Stimulated activated CD4-positive, alpha-beta T cell treated with anti-CD3 and anti-CD28 coated beads, Interleukin-12 subunit alpha, Interleukin-12 subunit beta, amount 100 ng/mL, for 4 hours (primary cell): ENCODE results near the gene PIH1D1.

Experiments used
- DNase-seq: peaks from one replicate; pipeline ENCODE4 v3.0.0-alpha.2; 2020

The PIH1D1 gene

DNA sequence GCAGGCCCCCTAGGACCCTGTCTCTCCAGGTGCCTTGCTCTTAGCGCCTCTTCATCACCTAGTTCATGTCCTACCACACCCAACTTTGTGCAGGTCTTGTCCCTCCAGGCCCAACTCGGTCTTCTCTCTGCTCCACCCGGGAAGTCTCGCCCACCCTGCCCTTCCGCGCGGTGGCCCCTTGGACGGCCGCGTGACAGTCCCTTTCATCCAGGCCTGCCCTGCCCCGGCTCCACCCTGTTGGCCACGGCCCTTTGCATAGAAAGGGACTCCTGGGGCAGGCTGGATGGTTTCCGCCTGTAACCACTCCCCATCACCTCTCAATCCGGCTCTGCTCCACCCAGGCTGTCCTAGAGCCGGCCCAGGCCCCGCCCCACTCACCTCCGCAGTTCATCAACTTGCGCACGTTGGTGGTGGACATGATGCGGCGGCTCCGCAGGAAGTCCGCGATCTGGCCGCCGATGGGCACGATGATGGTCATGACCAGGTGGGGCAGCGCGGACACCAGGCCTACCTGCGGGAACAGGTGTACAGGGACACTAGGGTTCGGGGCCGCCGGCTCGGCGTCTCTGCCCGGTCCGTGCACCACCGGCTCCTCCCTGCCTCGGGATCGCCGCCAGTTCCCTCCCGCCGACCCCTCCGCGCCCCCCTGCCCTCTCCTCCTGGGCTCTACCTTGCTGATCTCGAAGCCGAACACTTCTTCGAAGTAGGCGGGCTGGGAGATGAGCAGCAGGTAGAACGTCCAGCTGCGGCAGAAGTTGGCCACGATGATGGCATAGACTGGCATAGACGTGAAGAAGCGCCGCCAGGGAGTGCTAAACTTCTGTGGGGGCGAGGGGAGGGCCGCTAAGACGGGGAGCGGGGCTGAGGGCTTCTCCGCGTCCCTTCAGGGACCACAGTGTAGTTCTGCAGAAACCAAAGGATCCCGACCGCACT, 19.2 kb downstream of the PIH1D1 start:
- DNase-seq: no peak

GRCh38 chr19:49431330-49431749, 20.3 kb downstream of the PIH1D1 start:
- no peak for DNase-seq

DNA sequence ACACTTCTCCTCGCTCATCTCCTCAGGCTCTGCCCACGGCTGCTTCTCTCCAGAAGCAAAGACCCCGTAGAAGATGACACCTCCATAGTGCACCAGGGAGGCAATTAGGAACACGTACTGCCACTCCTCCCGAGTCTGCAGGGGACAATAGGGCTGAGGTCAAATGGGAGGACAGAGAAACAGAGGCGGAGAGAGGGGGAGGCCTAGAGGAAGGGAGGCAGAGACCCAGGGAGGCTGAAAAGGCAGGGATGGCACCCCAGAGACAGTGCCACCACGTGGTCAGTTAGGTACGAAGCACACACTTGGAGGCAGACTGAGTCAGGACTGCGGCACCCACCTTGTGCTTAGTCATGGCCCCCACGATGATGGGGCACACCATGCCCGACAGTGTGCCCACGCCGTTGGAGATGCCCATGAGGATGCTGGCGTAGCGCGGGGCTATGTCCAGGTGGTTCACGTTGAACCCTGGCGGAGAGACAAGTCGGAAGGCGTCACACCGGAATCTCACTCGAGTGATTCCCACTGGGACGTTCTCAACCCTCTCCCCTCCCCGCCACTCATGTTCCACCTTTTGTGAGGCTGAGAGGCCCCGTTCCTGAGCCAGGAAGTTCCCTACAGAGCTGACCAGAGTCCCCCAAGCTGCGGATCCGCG, 20.8 kb downstream of the PIH1D1 start:
- DNase-seq: no peak

DNA sequence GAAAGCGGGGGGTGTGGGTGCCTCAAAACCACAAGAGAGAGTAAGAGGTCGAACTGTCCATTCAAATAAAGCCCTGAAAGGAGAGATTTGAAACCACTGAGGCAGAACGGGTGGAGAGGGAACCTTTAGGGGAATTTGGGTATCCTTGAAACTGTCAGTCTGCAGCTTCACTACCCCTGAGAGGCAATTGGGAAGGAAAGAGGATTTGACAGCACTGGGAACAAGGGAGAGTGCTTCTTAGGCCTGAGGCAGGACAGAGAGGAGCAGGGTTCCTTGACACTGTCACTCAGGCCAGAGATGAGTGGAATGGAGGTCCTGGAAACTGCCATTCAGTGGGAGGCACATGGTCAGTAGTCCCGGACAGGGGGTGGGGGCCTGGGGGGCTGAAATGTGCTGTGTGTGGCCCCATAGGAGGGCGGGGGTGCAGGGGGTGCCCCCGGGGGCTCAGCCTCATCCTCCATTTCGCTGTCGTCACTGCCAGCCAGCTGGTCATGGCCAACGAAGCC, 21.4 kb downstream of the PIH1D1 start:
- DNase-seq: no peak

GRCh38 chr19:49428547-49429451, 22.8 kb downstream of the PIH1D1 start:
- no peak for DNase-seq

- DNase-seq: no peak
These were observed 23.6 kb downstream of the PIH1D1 start for GRCh38 chr19:49427855-49428546.

- DNase-seq: no peak
These were observed 24.3 kb downstream of the PIH1D1 start for GRCh38 chr19:49427339-49427738.

GRCh38 chr19:49425922-49426592, 25.6 kb downstream of the PIH1D1 start:
- DNase-seq: no peak

GRCh38 chr19:49425178-49425577, 26.4 kb downstream of the PIH1D1 start, which contains the start of gene GFY:
GFY (plus strand) TSS chr19:49425388; CDS start chr19:49426431, 1,043 bp downstream.
- no peak for DNase-seq

GRCh38 chr19:49423985-49424303, 27.7 kb downstream of the PIH1D1 start:
- DNase-seq: no peak

DNA sequence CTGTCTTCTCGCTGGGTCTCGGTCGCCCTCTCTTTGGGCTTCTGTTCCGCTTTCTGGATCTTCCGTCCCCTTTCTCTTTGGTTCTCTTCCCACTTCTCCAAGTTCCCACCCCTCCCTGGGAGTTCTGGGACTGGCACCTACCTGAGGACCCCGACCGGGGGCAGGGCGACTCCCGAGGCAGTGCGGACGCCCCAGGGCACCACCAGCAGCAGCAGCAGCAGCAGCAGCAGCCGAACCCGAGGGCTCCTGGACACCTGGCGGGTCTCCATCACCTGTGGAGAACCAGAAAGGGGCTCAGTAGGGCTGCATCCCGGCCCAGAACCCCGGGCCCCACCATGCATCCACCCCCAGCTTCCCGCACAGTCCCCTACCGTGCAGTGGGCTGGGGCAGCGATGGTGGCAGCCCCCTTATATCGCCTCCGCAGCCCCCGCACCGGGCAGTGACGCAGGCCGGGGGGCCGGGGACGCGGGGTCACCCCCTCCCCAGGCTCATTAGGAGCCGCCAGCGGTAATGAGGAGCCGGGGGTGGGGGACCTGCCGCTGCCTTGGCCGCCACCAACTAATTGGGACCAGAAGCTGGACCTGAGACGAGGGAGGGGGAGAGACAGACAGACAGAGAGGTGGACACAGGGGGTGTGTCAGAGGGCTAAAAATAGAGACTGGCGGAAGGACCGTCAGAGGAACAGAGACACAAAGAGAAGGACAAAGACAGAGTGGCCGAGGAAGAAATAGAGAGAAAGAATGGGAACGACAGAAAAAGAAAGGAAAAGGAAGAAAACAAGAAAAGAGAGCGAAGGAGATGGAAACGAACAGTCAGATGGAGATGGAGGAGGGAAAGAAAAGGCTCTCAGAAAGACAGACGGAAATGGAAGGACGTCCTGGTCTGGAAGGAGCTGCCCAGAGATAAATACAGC, 28.3 kb downstream of the PIH1D1 start, which contains the start of gene PTH2:
Gene PTH2 (minus strand): TSS at position 371 of the 914 bp plus-strand sequence. CDS start 102 bp downstream, at position 269.
- no peak for DNase-seq

GRCh38 chr19:49422407-49423070, 29.1 kb downstream of the PIH1D1 start:
- peak; percentile 34 for DNase-seq

DNA sequence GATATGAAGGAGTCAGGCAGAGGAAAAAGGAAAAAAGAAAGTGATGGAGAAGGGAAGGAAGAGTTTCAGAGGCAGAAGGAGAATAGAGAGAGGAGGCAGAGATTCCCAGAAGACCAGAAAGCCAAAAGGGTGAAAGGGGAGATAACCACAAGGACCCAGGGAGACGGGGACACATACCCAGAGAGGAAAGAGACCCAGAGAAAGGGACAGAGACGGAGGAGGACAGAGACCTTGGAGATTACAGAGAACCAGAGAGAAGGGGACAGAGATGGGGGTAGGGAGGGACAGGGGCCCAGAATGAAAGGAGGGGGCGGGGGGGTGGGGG, 29.8 kb downstream of the PIH1D1 start:
- no peak for DNase-seq

- DNase-seq: peak; percentile 18
These were observed 30.4 kb downstream of the PIH1D1 start for GRCh38 chr19:49421039-49421877.

- DNase-seq: no peak
These were observed 31.4 kb downstream of the PIH1D1 start for GRCh38 chr19:49420227-49420626.

DNA sequence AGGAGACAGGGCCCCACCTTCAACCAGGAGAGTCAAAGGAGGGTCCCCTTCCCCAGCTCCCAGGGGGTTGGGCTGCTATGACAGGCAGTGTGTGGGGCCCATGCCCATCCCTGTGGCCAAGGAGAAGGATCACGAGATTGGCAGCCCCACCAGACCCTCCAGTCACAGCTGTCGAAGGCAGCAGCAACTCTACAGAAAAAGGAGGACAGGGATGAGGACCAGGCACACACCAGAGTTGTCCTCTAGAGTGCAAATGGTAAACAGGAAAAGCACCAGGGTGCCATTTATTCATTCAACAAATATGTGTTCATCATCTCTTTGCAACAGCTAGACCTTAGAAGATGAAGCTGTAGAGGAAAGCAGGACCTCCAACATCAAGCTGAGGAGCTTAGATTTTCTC, 32.4 kb downstream of the PIH1D1 start:
- no peak for DNase-seq

DNA sequence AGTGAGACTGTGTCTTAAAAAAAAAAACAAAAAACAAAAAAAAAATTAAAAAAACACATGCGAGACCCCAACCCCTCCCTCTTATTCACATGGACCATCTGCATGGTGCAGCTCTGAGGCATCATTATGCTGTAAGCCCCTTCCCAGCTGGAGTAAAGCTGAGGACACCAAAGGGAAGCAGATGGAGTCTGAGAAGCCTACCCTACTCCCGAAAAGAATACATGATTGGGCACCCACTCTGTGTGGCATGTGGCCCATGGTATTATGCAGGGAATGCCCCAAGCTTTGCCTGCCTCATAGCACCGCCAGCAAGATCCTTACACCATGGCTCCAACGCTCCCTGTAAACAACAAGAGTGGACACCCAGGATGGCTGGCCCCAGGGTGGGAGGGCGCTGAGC, 33.1 kb downstream of the PIH1D1 start:
- DNase-seq: no peak

DNA sequence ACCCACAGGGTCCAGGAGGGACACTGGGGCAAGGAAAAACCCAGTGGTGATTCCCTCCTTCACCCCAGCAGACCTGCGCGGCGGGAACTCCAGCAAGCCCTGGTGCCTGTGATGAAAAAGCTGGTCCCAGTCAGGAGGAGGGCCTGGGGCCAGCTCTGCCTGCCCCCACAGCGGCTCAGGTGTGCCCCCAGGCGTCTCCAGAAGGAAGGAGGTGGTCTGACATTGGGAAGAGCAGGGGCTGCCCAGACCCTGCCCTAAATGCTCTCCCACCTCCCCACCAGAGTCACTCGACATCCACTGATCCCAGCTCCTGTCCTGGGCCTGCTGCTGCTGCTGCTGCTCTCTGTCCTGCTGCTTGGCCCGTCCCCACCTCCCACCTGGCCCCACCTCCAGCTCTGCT, 34.5 kb downstream of the PIH1D1 start:
- DNase-seq: no peak

DNA sequence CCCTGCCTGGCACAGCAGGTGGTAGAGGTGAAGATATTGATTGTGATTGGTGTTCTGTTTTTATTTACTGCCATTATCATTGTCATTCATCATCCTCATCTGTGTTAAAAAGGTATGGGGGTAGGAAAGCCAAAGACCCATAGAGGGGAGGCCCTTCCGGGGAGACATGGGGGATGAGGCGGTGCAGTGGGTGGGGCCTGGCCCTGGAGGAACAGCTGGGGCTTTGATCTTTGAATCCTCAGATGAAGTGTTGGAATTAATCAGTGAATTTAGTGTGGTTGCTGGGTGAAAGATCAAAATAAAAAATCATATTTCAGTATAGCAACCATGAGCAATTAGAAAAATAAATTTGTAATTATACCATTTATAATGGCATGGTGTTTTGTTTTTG, 35.8 kb downstream of the PIH1D1 start:
- no peak for DNase-seq
